ENCODE results near the gene PIH1D1. TPM values are rescaled to one million over a fixed set of nuclear protein-coding genes. Genes with fewer than 3 reads are reported as not detected.

PIH1D1 gene
- total and polyA plus RNA-seq, 2 donors (not counting 3 experiments of a cell fraction or from before 2014, with no cell fraction given), result 83.2 to 86.9 TPM

GRCh38 chr19:49407482-49408015 is 44.1 kb downstream of the PIH1D1 start:
- POLR2A ChIA-PET, result no interaction called here
- H3K9me3 ChIP-seq (replicated peaks; ENCODE audit: control insufficient read depth, insufficient read depth, low read length), result no peaks in the 10 kb centered on the region

More at GRCh38 chr19:49407482-49408015, 44.1 kb downstream of the PIH1D1 start:
- Histone ChIP-seq H3K4me2 (ENCODE audit: insufficient read depth, low read length) (no peak overlapping the region), H3K9me1 (replicated peaks; ENCODE audit: control insufficient read depth, extremely low read depth, insufficient read depth, low read length) (no peaks in the 10 kb centered on the region), H3K27me3 (ENCODE audit: control insufficient read depth in 2 of 2, insufficient read depth in 2 of 2, low read length in 2 of 2) (no peaks in the 10 kb centered on the region), H3K79me2 (ENCODE audit: control insufficient read depth, insufficient read depth, low read length) (no peaks in the 10 kb centered on the region), H3K4me3 (replicated peaks in 1 of 3; ENCODE audit: insufficient read depth in 1 of 3, low read depth in 1 of 3, low read length in 3 of 3) (no peak overlapping the region), H3K36me3 (ENCODE audit: control insufficient read depth in 2 of 2, extremely low read depth in 1 of 2, insufficient read depth in 2 of 2, low read length in 2 of 2) (no peaks in the 10 kb centered on the region), H3K27ac (ENCODE audit: insufficient read depth, low read depth, low read length) (no peak overlapping the region), H3K9ac (replicated peaks; ENCODE audit: extremely low read depth, insufficient read depth, low read length) (no peak overlapping the region), H2AFZ (ENCODE audit: low read depth, low read length) (no peak overlapping the region), H4K20me1 (replicated peaks; ENCODE audit: control insufficient read depth, extremely low read depth, insufficient read depth, low read length) (no peaks in the 10 kb centered on the region), H3K4me1 (ENCODE audit: control insufficient read depth, extremely low read depth, insufficient read depth, low read length) (no peaks in the 10 kb centered on the region)
- no peak for DNase-seq (ENCODE audit: low read depth, low spot score)
- CTCF ChIA-PET, result interaction anchor here (1.2 to 1.4 kb wide), 2 partner anchors 9 to 45 kb away, joined by 3 read pairs; partner anchors contain the start of gene TEAD2
- intact Hi-C loops (cut with micrococcal nuclease) (no loop called here), dilution Hi-C loops (cut with MboI; ENCODE audit: extremely low pct_ligation_motif_present, low sequenced_read_pairs) (no loop called here)
- BruUV-seq (replicated peaks), result no TSS peak
- no peak for FAIRE-seq
- TF ChIP-seq MYC (IDR thresholded peaks at IDR 0.05; ENCODE audit: low read depth, low read length), result no peak
- no peak for TF ChIP-seq EZH2 (IDR thresholded peaks at IDR 0.05; ENCODE audit: borderline replicate concordance, low read depth, low read length, severe bottlenecking)
- TF ChIP-seq POLR2A (IDR thresholded peaks at IDR 0.05; ENCODE audit: low read depth, low read length), result no peak
- no peak for TF ChIP-seq CTCF (IDR thresholded peaks at IDR 0.05; ENCODE audit: extremely low read depth in 1 of 2, insufficient read depth in 1 of 2, low read depth in 1 of 2, low read length in 2 of 2)
- TF ChIP-seq JUN (IDR thresholded peaks at IDR 0.05; ENCODE audit: borderline replicate concordance, insufficient read depth, insufficient read length, low read depth), result no peak
- TF ChIP-seq GATA2 (IDR thresholded peaks at IDR 0.05; ENCODE audit: insufficient read depth, insufficient read length, low read depth, low read length), result no peak
- no peak for TF ChIP-seq FOS (IDR thresholded peaks at IDR 0.05; ENCODE audit: borderline replicate concordance, insufficient read depth, low read length)

Measured in endothelial cell of umbilical vein (primary cell).